Left ventricle myocardium superior (tissue), 1 donor: ENCODE data around the gene RIOK1. TPM values are rescaled to one million over a fixed set of nuclear protein-coding genes. Genes with fewer than 3 reads are reported as not detected.
"Not testable (repeated sequence)": the region's sequence is repeated elsewhere in the genome, so short reads cannot be mapped to it uniquely, and the experiment has no call there.

Experiments used
- ATAC-seq: fragments of 200-7000 bp; cut with Tn5 transposase; one replicate; pipeline ENCODE4 v1.9.1; 2020; ENCODE audit warnings: mild to moderate bottlenecking, moderate library complexity
- DNase-seq: peaks from one replicate; pipeline ENCODE4 v3.0.0-alpha.2; 2020
- intact Hi-C: fragments of 100-400 bp; cut with micrococcal nuclease; formaldehyde crosslinking; loops from one replicate; pipeline ENCODE4 v1.11.0; 2022
- long read RNA-seq: library from polyadenylated mRNA; unstranded; transcript quantifications from one replicate; pipeline ENCODE4 v2.0.0, GENCODE V29; 2021
- total RNA-seq: library from RNA; stranded (reverse); fragmentation: NEBNext Ultra II Directional; extraction: Animal tissue kit (Norgen Biotek cat#: 25700); gene quantifications from one replicate; pipeline ENCODE4 v1.2.1, GENCODE V29; 2021
- donor health status: DM: no; HTN: yes; CAD: no; lungs with severe emphysema.

RIOK1 gene
- total RNA-seq: 10.8 TPM
- long read RNA-seq, transcript RIOK1-202 (17 exons, 2,810 nt): major isoform, 21 of 45 reads
- long read RNA-seq, partial matches to known transcripts: 21 of 45 reads
- long read RNA-seq, other reads (novel, unspliced or antisense): 3 of 45 reads

DNA sequence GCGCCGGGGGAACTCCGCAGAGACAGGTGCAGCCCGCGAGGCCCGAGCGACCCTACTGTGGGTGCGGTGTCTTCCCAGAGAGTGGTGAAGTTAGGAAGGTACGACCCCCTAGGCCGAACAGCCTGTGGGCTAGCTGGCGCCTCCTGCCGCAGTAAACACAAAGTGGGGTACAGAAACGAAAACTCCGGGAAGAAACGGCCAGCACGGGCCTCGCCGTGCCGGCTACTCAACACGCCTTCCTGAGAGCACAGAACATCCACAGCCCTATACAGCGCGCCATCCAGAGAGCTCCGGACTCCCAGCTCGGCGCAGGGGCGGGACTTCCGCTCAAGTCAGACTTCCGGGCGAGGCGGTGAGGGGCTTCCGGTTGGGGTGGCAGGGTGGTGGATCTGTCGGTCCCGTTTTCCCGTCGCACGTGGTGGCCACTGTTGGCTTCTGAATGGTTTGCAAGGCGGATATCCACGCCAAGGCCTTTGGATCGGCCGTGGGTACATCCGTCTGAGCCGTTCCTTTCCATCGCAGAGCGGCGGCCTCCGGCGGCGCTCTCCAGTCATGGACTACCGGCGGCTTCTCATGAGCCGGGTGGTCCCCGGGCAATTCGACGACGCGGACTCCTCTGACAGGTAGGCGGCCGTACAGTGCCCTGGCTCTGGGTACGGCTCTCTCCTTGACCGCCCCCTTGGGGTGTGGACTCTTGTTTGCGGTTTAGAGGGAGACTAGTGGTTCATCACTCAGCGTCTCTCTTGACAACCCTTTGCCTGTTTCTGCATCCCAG, at the start of gene RIOK1, which contains the start of gene CAGE1:
TSS of gene RIOK1 (plus strand) at position 358 of the 775 bp plus-strand sequence. CDS start at position 553, 195 bp downstream.
TSS of gene CAGE1 (minus strand) at position 292 of the 775 bp plus-strand sequence. CDS start 2,569 bp downstream, outside the sequence.
- peak; percentile 100 for ATAC-seq
- DNase-seq: peak; percentile 98
- intact Hi-C loops: loop anchor here (5.0 kb wide), 1 partner anchor 77 kb away; the partner anchor contains the start of gene SSR1

DNA sequence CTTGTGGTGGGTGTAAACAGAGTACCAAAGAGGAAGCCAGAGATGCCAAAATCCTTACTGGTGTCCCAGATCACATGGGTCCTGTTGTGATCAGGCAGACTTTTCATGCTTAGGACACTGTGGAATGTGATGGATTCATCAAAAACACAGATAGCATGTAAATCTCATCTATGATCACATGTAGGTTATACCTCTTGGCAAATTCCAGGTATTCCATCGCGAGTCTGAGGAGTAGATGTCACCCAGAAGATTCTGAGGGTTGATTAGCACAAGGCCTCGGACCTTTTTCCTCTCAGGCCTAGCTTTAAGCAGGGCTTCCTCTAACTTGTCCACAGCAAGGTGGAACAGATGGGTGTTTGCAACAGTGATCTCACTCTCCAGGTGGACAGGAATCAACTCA, 48.3 kb upstream of the RIOK1 start:
- DNase-seq: no peak
- intact Hi-C loops: no loop called here
- no peak for ATAC-seq

DNA sequence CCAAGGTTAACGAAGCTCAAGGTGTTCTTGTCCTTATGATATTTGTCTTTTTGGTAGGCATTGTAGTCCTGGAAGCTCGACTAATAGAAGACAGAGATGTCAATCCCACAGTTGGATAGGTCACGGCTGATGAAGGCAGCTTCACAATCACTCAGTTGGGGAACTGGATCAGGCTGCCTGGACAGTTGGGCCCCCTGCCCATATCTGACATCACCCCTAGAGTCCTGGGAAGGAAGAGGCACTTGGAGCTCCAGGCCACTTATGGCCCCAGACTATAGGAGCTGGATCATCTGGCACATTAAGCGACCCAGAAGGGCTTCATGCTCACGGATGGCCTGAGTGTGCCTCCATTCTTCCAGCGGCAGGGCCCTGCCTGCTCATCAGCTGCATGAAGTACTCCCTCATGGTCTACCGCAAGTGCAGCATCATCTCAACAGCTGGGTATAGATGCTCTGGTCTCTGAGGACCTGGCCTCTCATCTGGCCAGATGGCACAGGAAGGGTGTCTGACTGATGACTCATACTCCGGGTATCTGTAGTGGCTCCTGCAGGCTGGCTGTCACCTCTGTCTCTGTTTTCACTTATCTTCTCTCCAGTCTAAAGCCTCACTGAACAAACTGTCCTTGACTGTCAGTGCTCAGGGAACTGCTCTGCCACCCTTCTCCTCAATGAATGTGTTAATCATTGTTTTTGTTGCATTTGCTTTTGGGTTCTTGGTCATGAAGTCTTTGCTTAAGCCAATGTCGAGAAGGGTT, 47.4 kb upstream of the RIOK1 start:
- DNase-seq (peak; percentile 29), ATAC-seq (peak; percentile 94)
- intact Hi-C loops: no loop called here

GRCh38 chr6:7343546-7344475, 45.8 kb upstream of the RIOK1 start:
- no peak for ATAC-seq
- intact Hi-C loops: no loop called here
- peak; percentile 35 for DNase-seq

- DNase-seq, intact Hi-C loops, ATAC-seq: not testable (repeated sequence)
Measured at GRCh38 chr6:7344773-7345450, 44.7 kb upstream of the RIOK1 start.

GRCh38 chr6:7347551-7347997, 42.0 kb upstream of the RIOK1 start:
- intact Hi-C loops, DNase-seq, ATAC-seq: not testable (repeated sequence)

- ATAC-seq, intact Hi-C loops, DNase-seq: not testable (repeated sequence)
Measured at GRCh38 chr6:7350591-7350990, 39.0 kb upstream of the RIOK1 start.

DNA sequence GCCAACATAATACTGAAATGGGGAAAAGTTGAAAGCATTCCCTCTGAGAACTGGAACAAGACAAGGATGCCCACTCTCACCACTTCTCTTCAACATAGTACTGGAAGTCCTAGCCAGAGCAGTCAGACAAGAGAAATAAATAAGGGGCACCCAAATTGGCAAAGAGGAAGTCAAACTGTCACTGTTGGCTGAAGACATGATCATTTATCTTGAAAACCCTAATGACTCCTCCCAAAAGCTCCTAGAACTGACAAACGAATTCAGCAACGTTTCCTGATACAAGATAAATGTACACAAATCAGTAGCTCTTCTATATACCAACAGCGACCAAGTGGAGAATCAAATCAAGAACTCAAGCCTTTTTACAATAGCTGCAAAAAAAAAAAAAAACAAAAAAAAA, 37.7 kb upstream of the RIOK1 start:
- DNase-seq, ATAC-seq, intact Hi-C loops: not testable (repeated sequence)

DNA sequence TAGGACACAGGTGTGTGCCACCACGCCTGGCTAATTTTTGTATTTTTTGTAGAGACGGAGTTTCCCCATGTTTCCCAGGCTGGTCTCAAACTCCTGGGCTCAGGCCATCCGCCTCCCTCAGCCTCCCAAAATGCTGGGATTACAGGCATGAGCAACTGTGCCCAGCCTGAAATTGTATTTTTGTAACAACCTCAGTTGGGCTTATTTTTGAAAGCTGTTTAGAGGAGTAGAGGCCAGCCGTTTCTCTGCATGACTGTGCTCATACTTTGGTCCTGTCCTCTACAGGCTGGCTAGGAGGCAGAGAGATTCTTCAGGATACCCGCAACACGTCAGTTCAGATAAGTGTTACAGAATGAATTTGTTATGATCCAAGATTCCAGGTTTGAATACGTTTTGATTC, 22.2 kb upstream of the RIOK1 start:
- DNase-seq (no peak), ATAC-seq (no peak)
- intact Hi-C loops: no loop called here

GRCh38 chr6:7373739-7374138, 15.9 kb upstream of the RIOK1 start:
- ATAC-seq (no peak), DNase-seq (no peak)
- intact Hi-C loops: no loop called here

DNA sequence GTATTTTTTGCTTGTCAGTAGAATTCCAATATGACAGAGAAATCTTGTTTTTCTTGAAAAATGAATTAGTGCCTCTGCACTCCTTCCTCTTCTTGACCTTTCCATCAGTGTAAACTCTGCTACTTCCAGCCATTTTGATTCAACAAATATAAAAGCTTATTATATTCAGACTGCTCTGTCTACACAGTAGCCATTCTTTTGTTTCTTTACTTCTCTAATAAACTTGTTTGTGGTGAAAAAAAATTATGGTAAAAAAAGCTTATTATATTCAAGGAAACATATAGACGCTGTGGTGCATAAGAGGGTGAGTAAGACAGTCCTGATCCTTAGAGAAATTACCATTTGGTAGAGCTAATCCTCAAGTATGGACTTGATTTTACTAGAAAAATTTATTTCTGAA, 11.6 kb upstream of the RIOK1 start:
- ATAC-seq (no peak), DNase-seq (no peak)
- intact Hi-C loops: no loop called here

DNA sequence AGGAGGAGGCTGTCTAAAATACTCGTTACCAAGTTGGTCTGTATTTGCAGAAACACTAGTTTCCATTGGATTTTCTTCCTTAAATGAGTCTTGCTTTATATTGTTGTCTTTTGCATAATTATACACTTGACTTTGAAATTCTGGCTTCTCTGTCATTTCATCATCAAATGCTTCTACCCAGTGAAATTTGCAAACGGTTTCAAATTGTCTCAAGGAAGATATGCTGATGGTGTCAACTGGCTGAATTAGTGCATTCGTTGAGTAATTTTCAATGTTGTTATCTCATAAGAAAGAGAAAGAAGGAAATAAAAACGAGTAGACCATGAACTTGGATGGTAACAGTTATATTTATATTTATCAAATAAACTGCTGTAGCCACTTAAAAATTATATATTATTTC, 10.9 kb upstream of the RIOK1 start:
- ATAC-seq (no peak), DNase-seq (no peak)
- intact Hi-C loops: no loop called here

DNA sequence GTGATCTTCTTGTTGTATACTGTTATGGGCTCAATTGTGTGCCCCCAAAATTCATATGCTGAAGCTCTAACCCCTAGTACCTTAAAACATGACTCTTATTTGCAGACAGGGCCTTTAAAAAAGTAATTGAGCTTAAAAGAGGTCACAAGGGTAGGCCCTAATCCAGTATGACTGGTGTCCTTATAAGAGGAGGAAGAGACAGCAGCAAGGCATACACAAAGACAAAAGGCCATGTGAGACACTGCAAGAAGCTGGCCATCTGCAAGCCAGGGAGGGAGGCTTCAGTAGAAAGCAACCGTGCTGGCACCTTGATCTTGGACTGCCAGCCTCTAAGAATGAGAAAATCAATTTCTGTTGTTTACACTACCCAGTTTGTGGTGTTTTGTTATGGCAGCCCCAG, 8.5 kb upstream of the RIOK1 start:
- DNase-seq (no peak), ATAC-seq (no peak)
- intact Hi-C loops: no loop called here

DNA sequence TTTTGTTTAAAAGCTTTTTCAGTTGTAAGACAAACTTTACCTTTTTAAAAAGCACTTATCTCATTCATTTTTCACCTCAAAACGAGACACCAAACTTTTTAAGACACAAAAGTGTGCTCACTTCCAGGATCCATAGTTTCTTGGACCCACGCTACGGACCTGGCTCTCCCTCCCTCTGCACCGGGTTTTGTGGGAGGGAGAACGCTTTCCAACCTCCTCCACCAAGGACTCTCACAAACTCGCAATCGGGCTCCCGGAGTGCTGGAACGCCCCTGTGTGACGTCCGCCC, 502 bp upstream of the RIOK1 start:
- DNase-seq (no peak), ATAC-seq (peak; percentile 80)
- intact Hi-C loops: loop anchor here (5.0 kb wide), 1 partner anchor 77 kb away; the partner anchor contains the start of gene SSR1

DNA sequence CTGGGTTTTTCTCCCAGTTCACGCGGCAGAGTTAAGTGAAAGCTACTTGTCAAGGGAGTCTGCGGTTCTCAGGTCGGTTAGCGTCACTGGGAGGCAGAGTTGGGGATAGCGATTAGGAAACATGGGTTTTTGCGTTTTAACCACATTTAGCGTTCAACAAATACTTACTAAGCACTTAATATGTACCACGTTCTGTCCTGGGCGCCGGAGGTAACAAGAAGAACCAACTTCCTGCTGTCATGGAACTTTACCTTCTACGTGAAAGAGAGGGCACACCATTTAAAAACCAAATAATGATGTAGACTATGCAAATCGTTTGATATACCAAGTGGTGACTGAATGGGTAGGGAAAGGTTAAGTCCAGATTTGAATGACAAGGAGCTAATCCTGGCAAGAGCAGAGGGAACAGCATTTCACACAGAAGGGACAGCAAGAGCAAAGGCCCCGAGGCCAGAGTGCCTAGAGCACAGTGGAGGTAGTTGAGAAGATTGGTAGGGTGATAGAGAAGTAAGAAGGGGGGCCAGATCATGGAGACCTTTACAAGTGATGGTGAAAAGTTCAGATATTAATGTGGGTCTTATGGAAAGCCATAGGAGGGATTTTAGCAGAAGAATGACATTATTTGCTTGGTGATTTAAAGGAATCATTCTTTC, 744 bp downstream of the RIOK1 start:
- no peak for DNase-seq
- no peak for ATAC-seq
- intact Hi-C loops: no loop called here

GRCh38 chr6:7391151-7391550, 1.5 kb downstream of the RIOK1 start:
- DNase-seq (no peak), ATAC-seq (no peak)
- intact Hi-C loops: no loop called here

GRCh38 chr6:7392402-7392801, 2.8 kb downstream of the RIOK1 start:
- intact Hi-C loops: no loop called here
- no peak for DNase-seq
- ATAC-seq: no peak

- ATAC-seq (no peak), DNase-seq (no peak)
Measured at GRCh38 chr6:7401075-7401474, 11.5 kb downstream of the RIOK1 start.

More at GRCh38 chr6:7401075-7401474, 11.5 kb downstream of the RIOK1 start:
- intact Hi-C loops: no loop called here
